K562 (cell line): ENCODE data around the gene FMR1. TPM values are rescaled to one million over a fixed set of nuclear protein-coding genes. Genes with fewer than 3 reads are reported as not detected.

Experiments
- ATAC-seq: fragments of 200-7000 bp; cut with Tn5 transposase; 3 replicates; pipeline ENCODE4 v1.9.1; 2020; ENCODE audit warnings: moderate library complexity
- BruUV-seq: library from RNA; stranded (reverse); fragments of 400-500 nt; replicated peaks from 2 replicates; lab custom pipeline; 2021; lab: Mats Ljungman, UMichigan
- CTCF ChIA-PET: fragments of 300-600 bp; formaldehyde crosslinking; extraction: SDS; loops from one replicate; lab custom pipeline; 2021; ENCODE audit warnings: low intra/inter-chr PET ratio; lab: Yijun Ruan, JAX
- POLR2A ChIA-PET: fragments of 300-600, 350-650 bp; sonication (Branson Sonifier 250); formaldehyde crosslinking; extraction: SDS; loops from one replicate; lab custom pipeline; 2021; ENCODE audit warnings: antibody characterized with exemption, inconsistent platforms; lab: Yijun Ruan, JAX
- DNase-seq, 4 experiments: peaks; one replicate each; pipeline versions ENCODE4 v3.0.0 to v3.0.0-alpha.2; 2011 to 2018; ENCODE audit warnings: low spot score in 3 of 4, mixed read lengths in 3 of 4; ENCODE audit errors: extremely low read depth in 1 of 4
- FAIRE-seq: peaks from 2 replicates; lab custom pipeline; 2011; peaks lifted over from hg19 to GRCh38; lab: Jason Lieb, UNC
- H2AFZ ChIP-seq: 2 replicates; pipeline ENCODE4 v1.6.0; 2011; ENCODE audit warnings: low read depth, low read length, control low read depth, inconsistent platforms
- H3K27ac ChIP-seq: fragments of 200-600 bp; 3 replicates; pipeline ENCODE4 v1.8.0; 2011; ENCODE audit warnings: low read depth, mild to moderate bottlenecking, control low read depth, inconsistent platforms, low read length, moderate library complexity, mixed read lengths; ENCODE audit errors: extremely low read depth
- H3K27me3 ChIP-seq, 2 experiments: fragments of 300-600 bp in 1 of 2; 2 replicates in 1 of 2; 3 replicates in 1 of 2; pipeline versions ENCODE4 v1.6.0 to v1.8.0; 2011; ENCODE audit warnings: inconsistent platforms in 2 of 2, low read length in 2 of 2, mild to moderate bottlenecking in 1 of 2, mixed read lengths in 1 of 2, moderate library complexity in 1 of 2; ENCODE audit not compliant: control insufficient read depth in 2 of 2, insufficient read depth in 2 of 2
- H3K36me3 ChIP-seq: fragments of 300-600 bp; 3 replicates; pipeline ENCODE4 v1.8.0; 2011; ENCODE audit warnings: mild to moderate bottlenecking, low read length, inconsistent platforms; ENCODE audit not compliant: control insufficient read depth, insufficient read depth
- H3K4me1 ChIP-seq, 2 experiments: fragments of 200-600 bp in 1 of 2; replicated peaks in 1 of 2; 2 replicates in 1 of 2; 3 replicates in 1 of 2; pipeline versions ENCODE4 v1.5.1 to v1.8.0; 2011; ENCODE audit warnings: inconsistent platforms in 2 of 2, low read length in 2 of 2, mild to moderate bottlenecking in 1 of 2, mixed read lengths in 1 of 2, moderate library complexity in 1 of 2; ENCODE audit not compliant: control insufficient read depth in 2 of 2, insufficient read depth in 2 of 2
- H3K4me2 ChIP-seq: 2 replicates; pipeline ENCODE4 v1.6.1; 2011; ENCODE audit warnings: low read length, control low read depth, inconsistent platforms, mixed read lengths; ENCODE audit not compliant: insufficient read depth
- H3K4me3 ChIP-seq: fragments of 200-600 bp; sonication (generic), shearing (Covaris generic); 2 replicates; pipeline ENCODE4 v1.5.1; 2016; ENCODE audit warnings: control low read depth, inconsistent platforms
- H3K79me2 ChIP-seq: fragments of 200-600 bp; 3 replicates; pipeline ENCODE4 v1.8.0; 2011; ENCODE audit warnings: low read length, inconsistent platforms; ENCODE audit not compliant: control insufficient read depth, insufficient read depth
- H3K9ac ChIP-seq, 2 experiments: 2 replicates each; pipeline versions ENCODE4 v1.6.0 to v1.6.1; 2011; ENCODE audit warnings: low read depth in 2 of 2, low read length in 2 of 2, control low read depth in 1 of 2, inconsistent platforms in 1 of 2, mild to moderate bottlenecking in 1 of 2, mixed read lengths in 1 of 2; ENCODE audit not compliant: insufficient read depth in 1 of 2
- H3K9me1 ChIP-seq: one replicate; pipeline ENCODE4 v1.6.0; 2011; ENCODE audit warnings: inconsistent platforms, mild to moderate bottlenecking, low read length, moderate library complexity; ENCODE audit not compliant: control insufficient read depth, insufficient read depth
- H3K9me3 ChIP-seq: replicated peaks from 2 replicates; pipeline ENCODE4 v1.5.1; 2011; ENCODE audit warnings: low read depth, low read length, inconsistent platforms; ENCODE audit not compliant: control insufficient read depth, insufficient read depth
- H4K20me1 ChIP-seq: replicated peaks from 2 replicates; pipeline ENCODE4 v1.6.1; 2011; ENCODE audit warnings: low read length, inconsistent platforms, mixed read lengths; ENCODE audit not compliant: control insufficient read depth, insufficient read depth
- HNRNPLL ChIP-seq: fragments of 200-400 bp; formaldehyde crosslinking; IDR thresholded peaks from 2 replicates; pipeline ENCODE4 v1.6.1; 2017; ENCODE audit warnings: low read length, low read depth, mild to moderate bottlenecking; ENCODE audit not compliant: poor library complexity, severe bottlenecking
- SMARCE1 ChIP-seq: fragments of 450-650 bp; IDR thresholded peaks from 2 replicates; pipeline ENCODE4 v1.7.1; 2016; ENCODE audit warnings: mild to moderate bottlenecking
- TAF15 ChIP-seq: fragments of 200-400 bp; formaldehyde crosslinking; IDR thresholded peaks from 2 replicates; pipeline ENCODE4 v1.6.1; 2017; ENCODE audit warnings: mild to moderate bottlenecking, low read depth, low read length, moderate library complexity
- WGBS: fragments of 100-300 bp; shearing (Covaris generic); methylation state at CpG from one replicate; pipeline ENCODE4 v1.1.6; 2016; ENCODE audit warnings: low coverage, mixed read lengths; ENCODE audit not compliant: insufficient coverage; ENCODE audit errors: missing lambda C conversion rate; 5-methylcytosine and 5-hydroxymethylcytosine counted together
- in situ Hi-C: fragments of 300-500 bp; cut with MboI; formaldehyde crosslinking; loops from 4 replicates; pipeline ENCODE4 v1.15.0; 2018; ENCODE audit warnings: inconsistent platforms, mixed read lengths
- intact Hi-C: fragments of 100-400 bp; cut with micrococcal nuclease; formaldehyde crosslinking; loops from 2 replicates; pipeline ENCODE4 v1.14.2; 2022
- polyA plus RNA-seq, 8 experiments: library from polyadenylated mRNA; depleted of rRNA in 4 of 8; stranded (reverse) in 5 of 8; unstranded in 3 of 8; fragments of >200 nt; fragmentation: Nextera tagmentation in 2 of 8; fragmentation: Illumina TruSeq in 1 of 8; extraction: Ambion mirVana in 2 of 8; extraction: Trizol in 1 of 8; gene quantifications; 2 replicates each; pipeline versions ENCODE4 v1.2.1 to v1.2.3, GENCODE V29; 2011 to 2014; ENCODE audit warnings: inconsistent platforms in 1 of 8, missing spikeins in 1 of 8
- total RNA-seq, 7 experiments: library from RNA; depleted of rRNA in 6 of 7; stranded (reverse); fragments of >200 nt in 6 of 7; fragmentation: Illumina TruSeq in 2 of 7; extraction: Trizol in 2 of 7; gene quantifications; 2 replicates each; pipeline versions ENCODE4 v1.2.1 to v1.2.3, GENCODE V29; 2011 to 2021; ENCODE audit warnings: low replicate concordance in 1 of 7
- TF ChIP-seq, protein P1 (sequence below): sonication (generic); formaldehyde crosslinking; IDR thresholded peaks from 2 replicates; pipeline ENCODE4 v1.8.1; 2023; ENCODE audit warnings: mild to moderate bottlenecking, missing genetic modification reagents

The FMR1 gene
- total and polyA plus RNA-seq, 9 of the 15 experiments (the other 6 are each of a cell fraction or from before 2014, with no cell fraction given), result 4.8 to 26.5 (median 20.5) TPM

DNA sequence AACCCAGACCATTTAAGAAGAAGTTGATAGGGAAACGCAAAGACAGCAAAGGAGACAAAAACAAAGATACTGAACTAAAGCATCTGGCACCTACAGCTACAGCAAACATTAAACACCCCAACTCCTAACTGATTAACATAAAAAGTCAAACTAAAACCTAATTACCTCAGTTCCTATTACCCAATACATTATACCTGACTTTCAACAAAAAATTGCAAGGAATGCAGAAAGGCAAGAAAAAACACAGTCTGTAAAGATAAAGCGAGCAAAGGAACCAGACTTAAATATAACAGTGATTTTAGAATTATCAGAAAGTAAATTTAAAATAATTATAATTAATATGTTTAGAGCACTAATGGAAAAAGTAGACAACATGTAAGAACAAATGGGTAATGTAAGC lies 9.4 kb upstream of the FMR1 start:
- Histone ChIP-seq H2AFZ (no peak overlapping the region), H4K20me1 (no peaks in the 10 kb centered on the region), H3K9ac (no peak overlapping the region), H3K9me3 (no peaks in the 10 kb centered on the region), H3K36me3 (no peaks in the 10 kb centered on the region), H3K27me3 (no peaks in the 10 kb centered on the region), H3K27ac (no peak overlapping the region), H3K9me1 (no peaks in the 10 kb centered on the region), H3K4me2 (no peak overlapping the region), H3K4me1 (no peaks in the 10 kb centered on the region), H3K4me3 (no peak overlapping the region), H3K79me2 (no peaks in the 10 kb centered on the region)
- intact Hi-C loops, result no loop called here
- CTCF ChIA-PET, result no interaction called here
- POLR2A ChIA-PET, result no interaction called here
- FAIRE-seq, result no peak
- DNase-seq, result no peak
- no peak for ATAC-seq
- in situ Hi-C loops, result no loop called here
- 14% methylated on average over 2 of the region's 2 CpGs for WGBS
- BruUV-seq, result no TSS peak
- TF ChIP-seq, protein P1, sequence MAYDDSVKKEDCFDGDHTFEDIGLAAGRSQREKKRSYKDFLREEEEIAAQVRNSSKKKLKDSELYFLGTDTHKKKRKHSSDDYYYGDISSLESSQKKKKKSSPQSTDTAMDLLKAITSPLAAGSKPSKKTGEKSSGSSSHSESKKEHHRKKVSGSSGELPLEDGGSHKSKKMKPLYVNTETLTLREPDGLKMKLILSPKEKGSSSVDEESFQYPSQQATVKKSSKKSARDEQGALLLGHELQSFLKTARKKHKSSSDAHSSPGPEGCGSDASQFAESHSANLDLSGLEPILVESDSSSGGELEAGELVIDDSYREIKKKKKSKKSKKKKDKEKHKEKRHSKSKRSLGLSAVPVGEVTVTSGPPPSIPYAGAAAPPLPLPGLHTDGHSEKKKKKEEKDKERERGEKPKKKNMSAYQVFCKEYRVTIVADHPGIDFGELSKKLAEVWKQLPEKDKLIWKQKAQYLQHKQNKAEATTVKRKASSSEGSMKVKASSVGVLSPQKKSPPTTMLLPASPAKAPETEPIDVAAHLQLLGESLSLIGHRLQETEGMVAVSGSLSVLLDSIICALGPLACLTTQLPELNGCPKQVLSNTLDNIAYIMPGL, result no peak
- no peak for TF ChIP-seq SMARCE1
- no peak for TF ChIP-seq TAF15
- TF ChIP-seq HNRNPLL, result no peak

GRCh38 chrX:147908106-147908505 lies 3.6 kb upstream of the FMR1 start:
- H3K27ac ChIP-seq, result no peak overlapping the region
- ATAC-seq, result no peak
- no peak overlapping the region for H3K4me3 ChIP-seq
- no peaks in the 10 kb centered on the region for H4K20me1 ChIP-seq
- H3K9me3 ChIP-seq, result no peaks in the 10 kb centered on the region
- FAIRE-seq, result no peak
- no peak for DNase-seq
- H2AFZ ChIP-seq, result no peak overlapping the region
- no TSS peak for BruUV-seq
- peaks cover 10% of the 10 kb centered on the region for H3K79me2 ChIP-seq
- 10% methylated on average over 3 of the region's 5 CpGs for WGBS
- in situ Hi-C loops (no loop called here), intact Hi-C loops (no loop called here)
- H3K9me1 ChIP-seq, result no peaks in the 10 kb centered on the region
- ChIA-PET CTCF (no interaction called here), POLR2A (no interaction called here)
- H3K4me2 ChIP-seq, result no peak overlapping the region
- no peak overlapping the region for H3K9ac ChIP-seq
- peaks cover 3 to 10% of the 10 kb centered on the region in 2 experiments; a peak in 3 of 5 replicates for H3K4me1 ChIP-seq
- no peaks in the 10 kb centered on the region for H3K36me3 ChIP-seq
- no peaks in the 10 kb centered on the region for H3K27me3 ChIP-seq
